IPS-NIHi7 (cell line): ENCODE measurements around the gene NAT16.
"Not testable (repeated sequence)": the region's sequence is repeated elsewhere in the genome, so short reads cannot be mapped to it uniquely, and the experiment has no call there.

Source experiments
- DNase-seq: peaks from one replicate; pipeline ENCODE4 v3.0.0; 2012; ENCODE audit warnings: mixed read lengths; ENCODE audit errors: extremely low spot score

Gene NAT16

DNA sequence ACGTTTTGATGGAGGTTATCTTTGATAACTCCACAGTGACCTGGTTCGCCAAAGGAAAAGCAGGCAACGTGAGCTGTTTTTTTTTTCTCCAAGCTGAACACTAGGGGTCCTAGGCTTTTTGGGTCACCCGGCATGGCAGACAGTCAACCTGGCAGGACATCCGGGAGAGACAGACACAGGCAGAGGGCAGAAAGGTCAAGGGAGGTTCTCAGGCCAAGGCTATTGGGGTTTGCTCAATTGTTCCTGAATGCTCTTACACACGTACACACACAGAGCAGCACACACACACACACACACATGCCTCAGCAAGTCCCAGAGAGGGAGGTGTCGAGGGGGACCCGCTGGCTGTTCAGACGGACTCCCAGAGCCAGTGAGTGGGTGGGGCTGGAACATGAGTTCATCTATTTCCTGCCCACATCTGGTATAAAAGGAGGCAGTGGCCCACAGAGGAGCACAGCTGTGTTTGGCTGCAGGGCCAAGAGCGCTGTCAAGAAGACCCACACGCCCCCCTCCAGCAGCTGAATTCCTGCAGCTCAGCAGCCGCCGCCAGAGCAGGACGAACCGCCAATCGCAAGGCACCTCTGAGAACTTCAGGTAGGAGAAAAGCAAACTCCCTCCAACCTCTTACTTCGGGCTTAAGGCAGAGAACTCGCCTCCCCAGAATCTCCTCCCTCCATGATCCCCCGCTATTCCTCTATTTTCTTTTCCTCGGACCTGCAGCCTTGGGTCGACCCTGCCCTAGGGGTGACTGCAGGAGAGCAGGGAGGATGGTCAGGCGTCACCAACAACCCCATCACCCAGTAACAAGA, 53.2 kb downstream of the NAT16 start, which contains the start of gene SERPINE1:
Gene SERPINE1, plus strand, starts transcription at position 454 of the 809 bp plus-strand sequence. CDS start 1,290 bp downstream, outside the sequence.
- DNase-seq: peak; percentile 76

DNA sequence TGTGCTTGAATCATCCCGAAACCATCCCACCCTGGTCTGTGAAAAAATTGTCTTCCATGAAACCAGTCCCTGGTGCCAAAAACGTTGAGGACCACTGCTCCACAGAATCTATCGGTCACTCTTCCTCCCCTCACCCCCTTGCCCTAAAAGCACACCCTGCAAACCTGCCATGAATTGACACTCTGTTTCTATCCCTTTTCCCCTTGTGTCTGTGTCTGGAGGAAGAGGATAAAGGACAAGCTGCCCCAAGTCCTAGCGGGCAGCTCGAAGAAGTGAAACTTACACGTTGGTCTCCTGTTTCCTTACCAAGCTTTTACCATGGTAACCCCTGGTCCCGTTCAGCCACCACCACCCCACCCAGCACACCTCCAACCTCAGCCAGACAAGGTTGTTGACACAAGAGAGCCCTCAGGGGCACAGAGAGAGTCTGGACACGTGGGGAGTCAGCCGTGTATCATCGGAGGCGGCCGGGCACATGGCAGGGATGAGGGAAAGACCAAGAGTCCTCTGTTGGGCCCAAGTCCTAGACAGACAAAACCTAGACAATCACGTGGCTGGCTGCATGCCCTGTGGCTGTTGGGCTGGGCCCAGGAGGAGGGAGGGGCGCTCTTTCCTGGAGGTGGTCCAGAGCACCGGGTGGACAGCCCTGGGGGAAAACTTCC, 54.0 kb downstream of the NAT16 start:
- DNase-seq: no peak

DNA sequence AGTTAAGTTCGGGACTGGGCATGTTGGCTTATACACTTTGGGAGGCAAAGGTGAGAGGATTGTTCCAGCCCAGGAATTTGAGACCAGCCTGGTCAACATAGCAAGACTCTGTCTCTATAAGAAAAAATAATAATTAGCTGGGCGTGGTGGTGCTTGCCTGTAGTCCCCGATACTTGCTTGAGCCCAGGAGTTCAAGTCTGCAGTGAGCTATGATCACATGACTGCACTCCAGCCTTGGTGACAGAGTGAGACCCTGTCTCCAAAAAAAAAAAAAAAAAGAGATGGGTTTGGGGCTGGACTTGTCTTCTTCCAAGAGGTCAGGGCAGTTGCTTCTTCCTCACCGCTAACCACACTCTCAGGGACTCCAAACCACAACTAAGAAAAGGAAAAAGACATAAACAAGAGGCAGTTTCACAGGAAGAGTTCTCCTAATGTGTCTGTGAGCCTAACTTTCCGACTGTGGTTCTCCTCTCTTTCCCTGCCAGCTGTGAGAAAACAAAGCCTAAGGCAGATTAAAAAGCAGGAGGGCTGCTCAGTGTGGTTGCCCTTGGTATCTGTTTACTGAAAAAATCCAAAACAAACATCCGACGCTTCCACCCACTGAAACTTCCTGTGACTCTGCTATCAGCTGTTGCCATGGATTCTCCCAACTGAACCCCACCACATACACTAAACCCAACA, 55.6 kb downstream of the NAT16 start:
- no peak for DNase-seq

DNA sequence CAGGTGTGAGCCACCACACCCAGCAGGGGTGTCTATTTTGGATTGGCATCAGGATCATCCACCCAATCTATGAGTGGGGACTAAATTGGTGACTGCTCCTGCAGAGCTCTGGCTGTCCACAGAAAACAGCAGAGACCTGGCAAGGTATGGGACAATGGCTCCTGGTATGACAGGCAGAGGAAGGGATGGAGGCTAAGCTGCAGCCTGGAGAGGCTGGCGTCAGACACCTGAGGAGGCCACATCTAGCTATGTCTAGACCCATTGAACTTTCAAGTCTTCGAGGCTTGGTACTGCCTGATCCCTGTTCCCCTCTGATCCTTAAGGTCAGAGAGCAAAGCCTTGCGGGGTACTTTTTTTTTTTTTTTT, 56.4 kb downstream of the NAT16 start:
- no peak for DNase-seq

DNA sequence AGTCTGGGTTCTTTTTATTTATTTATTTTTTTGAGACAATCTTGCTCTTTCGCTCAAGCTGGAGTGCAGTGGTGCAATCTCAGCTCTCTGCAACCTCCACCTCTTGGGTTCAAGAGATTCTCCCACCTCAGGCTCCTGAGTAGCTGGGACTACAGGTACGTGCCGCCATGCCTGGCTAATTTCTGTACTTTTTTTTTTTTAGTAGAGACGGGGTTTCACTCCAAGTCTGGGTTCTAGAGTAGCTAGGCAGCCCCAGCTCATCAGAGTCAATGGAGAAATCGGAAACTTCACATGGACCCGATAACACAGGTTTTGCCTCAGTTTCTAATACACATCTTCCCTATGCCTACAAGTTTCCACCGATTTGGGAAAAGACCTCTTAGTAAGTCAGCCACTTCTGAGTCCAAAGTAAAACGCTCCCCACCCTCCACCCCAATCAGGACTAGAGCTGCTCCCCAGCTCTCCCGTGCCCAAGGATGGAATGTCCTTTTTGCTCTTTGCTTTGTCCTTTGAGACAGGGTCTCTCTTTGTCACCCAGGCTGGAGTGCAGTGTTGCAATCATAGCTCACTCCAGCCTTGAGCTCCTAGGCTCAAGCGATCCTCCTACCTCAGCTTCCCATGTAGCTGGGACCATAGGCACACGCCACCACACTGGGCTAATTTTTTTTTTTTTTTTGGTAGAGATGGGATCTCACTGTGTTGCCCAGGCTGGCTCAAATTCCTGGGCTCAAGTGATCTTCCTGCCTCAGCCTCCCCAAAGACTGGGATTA, 57.0 kb downstream of the NAT16 start:
- DNase-seq: no peak

DNA sequence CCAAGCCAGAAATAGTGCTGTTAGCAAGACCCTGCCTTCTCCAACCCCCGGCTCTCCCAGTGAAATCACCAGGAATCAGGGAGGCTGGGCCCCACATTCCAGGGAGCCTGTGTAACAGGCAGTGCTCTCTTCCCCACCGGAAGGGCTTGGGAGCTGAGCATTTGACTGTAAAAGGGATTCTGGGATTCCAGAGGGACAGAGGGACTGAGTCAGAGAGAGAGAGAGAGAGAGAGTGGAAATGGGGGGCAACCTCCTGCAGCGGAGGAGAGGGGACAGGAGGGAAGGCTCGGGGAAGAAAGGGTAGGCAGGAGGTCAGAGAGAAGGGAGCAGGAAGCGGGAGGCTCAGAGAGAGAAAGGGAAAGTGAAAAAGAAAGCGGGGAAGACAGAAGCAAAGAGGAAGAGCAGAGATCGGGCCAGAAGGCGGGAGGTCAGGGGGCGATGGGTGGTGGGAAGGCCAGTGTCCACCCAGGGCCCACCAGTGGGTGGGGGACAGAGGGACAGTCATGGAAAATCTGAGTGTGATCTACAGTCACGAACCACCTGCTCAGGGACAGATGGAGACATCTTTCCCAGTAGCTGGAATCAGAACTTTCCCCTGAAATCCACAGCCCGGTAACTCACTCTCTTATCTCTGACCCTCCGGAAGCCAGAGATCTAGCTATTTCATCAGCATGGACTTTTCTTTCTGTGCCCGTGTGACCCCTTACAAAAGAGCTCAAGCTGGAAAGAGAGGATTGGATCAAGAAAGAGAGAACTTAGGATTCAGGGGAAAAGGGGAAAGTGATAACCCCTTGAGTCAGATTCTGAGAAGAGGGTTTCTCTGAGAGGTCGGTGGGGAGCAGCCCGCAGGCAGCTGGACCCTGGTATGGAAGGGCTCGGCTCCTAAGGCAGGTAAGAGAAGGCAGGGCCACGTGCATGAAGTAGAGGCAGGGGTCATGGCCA, 57.8 kb downstream of the NAT16 start:
- DNase-seq: peak; percentile 54

DNA sequence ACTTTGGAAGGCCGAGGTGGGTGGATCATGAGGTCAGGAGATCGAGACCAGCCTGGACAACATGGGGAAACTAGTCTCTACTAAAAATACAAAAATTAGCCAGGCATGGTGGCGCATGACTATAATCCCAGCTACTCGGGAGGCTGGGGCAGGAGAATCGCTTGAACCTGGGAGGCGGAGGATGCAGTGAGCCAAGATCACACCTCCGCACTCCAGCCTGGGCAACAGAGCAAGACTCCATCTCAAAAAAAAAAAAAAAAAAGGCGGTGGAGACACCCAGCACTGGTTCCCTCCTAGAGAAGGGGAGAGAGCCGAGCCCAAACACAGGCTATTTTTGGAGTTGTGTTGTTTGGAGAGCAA, 58.5 kb downstream of the NAT16 start:
- DNase-seq: not testable (repeated sequence)
